Endothelial cell of umbilical vein (primary cell): ENCODE measurements around the gene AGK. TPM values are rescaled to one million over a fixed set of nuclear protein-coding genes. Genes with fewer than 3 reads are reported as not detected.

Experiments used
- BruUV-seq: library from RNA; stranded (reverse); fragments of 400-500 nt; replicated peaks from 2 replicates; lab custom pipeline; 2021; lab: Mats Ljungman, UMichigan
- CTCF ChIA-PET: fragments of 300-600, 350-600 bp; sonication (Branson Sonifier 250); formaldehyde crosslinking; loops from one replicate; lab custom pipeline; 2021; ENCODE audit warnings: antibody characterized with exemption, inconsistent platforms; lab: Charles Lee
- POLR2A ChIA-PET: fragments of 300-600, 350-600 bp; sonication (Branson Sonifier 250); formaldehyde crosslinking; loops from one replicate; lab custom pipeline; 2021; ENCODE audit warnings: antibody characterized with exemption, inconsistent platforms; lab: Charles Lee
- DNase-seq: peaks from one replicate; pipeline ENCODE4 v3.0.0-alpha.2; 2011; ENCODE audit warnings: low read depth, low spot score
- FAIRE-seq: peaks from 2 replicates; lab custom pipeline; 2011; peaks lifted over from hg19 to GRCh38; lab: Jason Lieb, UNC
- H2AFZ ChIP-seq: 2 replicates; pipeline ENCODE4 v1.6.0; 2012; ENCODE audit warnings: low read depth, low read length, control low read depth, inconsistent platforms
- H3K27ac ChIP-seq: 2 replicates; pipeline ENCODE4 v1.5.1; 2011; ENCODE audit warnings: low read depth, mild to moderate bottlenecking, control low read depth, low read length, moderate library complexity; ENCODE audit not compliant: insufficient read depth
- H3K27me3 ChIP-seq, 2 experiments: 2 replicates each; pipeline versions ENCODE4 v1.6.0 to v1.6.1; 2011; ENCODE audit warnings: low read length in 2 of 2, mixed read lengths in 1 of 2; ENCODE audit not compliant: control insufficient read depth in 2 of 2, insufficient read depth in 2 of 2
- H3K36me3 ChIP-seq, 2 experiments: 2 replicates in 1 of 2; 3 replicates in 1 of 2; pipeline ENCODE4 v1.5.1; 2011; ENCODE audit warnings: low read length in 2 of 2, mild to moderate bottlenecking in 1 of 2, moderate library complexity in 1 of 2; ENCODE audit not compliant: control insufficient read depth in 2 of 2, insufficient read depth in 2 of 2; ENCODE audit errors: extremely low read depth in 1 of 2
- H3K4me1 ChIP-seq: 3 replicates; pipeline ENCODE4 v1.5.1; 2011; ENCODE audit warnings: mild to moderate bottlenecking, low read length; ENCODE audit not compliant: control insufficient read depth, insufficient read depth; ENCODE audit errors: extremely low read depth
- H3K4me2 ChIP-seq: 2 replicates; pipeline ENCODE4 v1.6.1; 2011; ENCODE audit warnings: low read length, control low read depth, mixed read lengths; ENCODE audit not compliant: insufficient read depth
- H3K4me3 ChIP-seq, 3 experiments: fragments of 200-600 bp in 1 of 3; sonication (generic), shearing (Covaris generic) in 1 of 3; replicated peaks in 1 of 3; 2 replicates each; pipeline ENCODE4 v1.5.1; 2011 to 2016; ENCODE audit warnings: control low read depth in 3 of 3, low read length in 3 of 3, mild to moderate bottlenecking in 2 of 3, inconsistent platforms in 1 of 3, low read depth in 1 of 3, moderate library complexity in 1 of 3; ENCODE audit not compliant: insufficient read depth in 1 of 3
- H3K79me2 ChIP-seq: 2 replicates; pipeline ENCODE4 v1.6.0; 2012; ENCODE audit warnings: low read length, inconsistent platforms; ENCODE audit not compliant: control insufficient read depth, insufficient read depth
- H3K9ac ChIP-seq: replicated peaks from 2 replicates; pipeline ENCODE3; 2011; ENCODE audit warnings: low read length, control low read depth; ENCODE audit not compliant: insufficient read depth; ENCODE audit errors: extremely low read depth
- H3K9me1 ChIP-seq: replicated peaks from 3 replicates; pipeline ENCODE4 v1.6.0; 2011; ENCODE audit warnings: mild to moderate bottlenecking, low read length; ENCODE audit not compliant: control insufficient read depth, insufficient read depth; ENCODE audit errors: extremely low read depth
- H3K9me3 ChIP-seq: replicated peaks from 2 replicates; pipeline ENCODE4 v1.5.1; 2012; ENCODE audit warnings: low read length, inconsistent platforms; ENCODE audit not compliant: control insufficient read depth, insufficient read depth
- H4K20me1 ChIP-seq: replicated peaks from 2 replicates; pipeline ENCODE3; 2011; ENCODE audit warnings: mild to moderate bottlenecking, low read length; ENCODE audit not compliant: control insufficient read depth, insufficient read depth; ENCODE audit errors: extremely low read depth
- EZH2 ChIP-seq: IDR thresholded peaks from 2 replicates; pipeline ENCODE4 v1.6.1; 2012; ENCODE audit warnings: borderline replicate concordance, low read depth, mild to moderate bottlenecking, moderate library complexity, low read length, inconsistent platforms; ENCODE audit not compliant: severe bottlenecking
- FOS ChIP-seq: IDR thresholded peaks from 2 replicates; pipeline ENCODE4 v1.6.1; 2011; ENCODE audit warnings: mild to moderate bottlenecking, low read length, moderate library complexity, borderline replicate concordance; ENCODE audit not compliant: insufficient read depth
- GATA2 ChIP-seq: IDR thresholded peaks from 2 replicates; pipeline ENCODE4 v1.7.0; 2011; ENCODE audit warnings: low read depth, mild to moderate bottlenecking, moderate library complexity, mixed read lengths, low read length; ENCODE audit not compliant: insufficient read length, insufficient read depth
- JUN ChIP-seq: IDR thresholded peaks from 2 replicates; pipeline ENCODE4 v1.6.1; 2011; ENCODE audit warnings: borderline replicate concordance, low read depth; ENCODE audit not compliant: insufficient read length, insufficient read depth
- MYC ChIP-seq: IDR thresholded peaks from one replicate; pipeline ENCODE4 v1.6.1; 2011; ENCODE audit warnings: mild to moderate bottlenecking, low read depth, low read length
- POLR2AphosphoS5 ChIP-seq: IDR thresholded peaks from 2 replicates; pipeline ENCODE4 v1.6.1; 2012; ENCODE audit warnings: low read depth, mild to moderate bottlenecking, control low read depth, low read length, moderate library complexity; ENCODE audit not compliant: insufficient read depth
- dilution Hi-C: fragments of 300-500 bp; cut with MboI; formaldehyde crosslinking; loops from one replicate; pipeline ENCODE4 v1.15.0; 2019; ENCODE audit warnings: low sequenced_read_pairs; ENCODE audit not compliant: extremely low pct_ligation_motif_present
- intact Hi-C: fragments of 100-400 bp; cut with micrococcal nuclease; formaldehyde crosslinking; loops from one replicate; pipeline ENCODE4 v1.10.0; 2022
- polyA plus RNA-seq, 4 experiments: library from polyadenylated mRNA; depleted of rRNA in 3 of 4; stranded (reverse) in 3 of 4; unstranded in 1 of 4; fragments of >200 nt; gene quantifications; 2 replicates each; pipeline versions ENCODE4 v1.2.1 to v1.2.3, GENCODE V29; 2011 to 2012; ENCODE audit warnings: missing spikeins in 1 of 4
- total RNA-seq: library from RNA; stranded (reverse); gene quantifications from 2 replicates; pipeline ENCODE4 v1.2.3, GENCODE V29; 2021
- TF ChIP-seq, protein P1 (sequence below): IDR thresholded peaks from 2 replicates; pipeline ENCODE4 v1.6.1; 2011; ENCODE audit not compliant: insufficient read depth, insufficient read length
- TF ChIP-seq, protein P2 (sequence below), 2 donors: IDR thresholded peaks; 1 replicate in 1 of 2; 2 replicates in 1 of 2; pipeline ENCODE4 v1.5.1; 2011; ENCODE audit warnings: low read length in 2 of 2, mild to moderate bottlenecking in 2 of 2, moderate library complexity in 2 of 2, control low read depth in 1 of 2, inconsistent platforms in 1 of 2, low read depth in 1 of 2; ENCODE audit not compliant: insufficient read depth in 1 of 2; ENCODE audit errors: extremely low read depth in 1 of 2

Gene AGK
- total and polyA plus RNA-seq, 2 donors (not counting 3 experiments of a cell fraction or from before 2014, with no cell fraction given): 23.6 to 34.3 TPM

DNA sequence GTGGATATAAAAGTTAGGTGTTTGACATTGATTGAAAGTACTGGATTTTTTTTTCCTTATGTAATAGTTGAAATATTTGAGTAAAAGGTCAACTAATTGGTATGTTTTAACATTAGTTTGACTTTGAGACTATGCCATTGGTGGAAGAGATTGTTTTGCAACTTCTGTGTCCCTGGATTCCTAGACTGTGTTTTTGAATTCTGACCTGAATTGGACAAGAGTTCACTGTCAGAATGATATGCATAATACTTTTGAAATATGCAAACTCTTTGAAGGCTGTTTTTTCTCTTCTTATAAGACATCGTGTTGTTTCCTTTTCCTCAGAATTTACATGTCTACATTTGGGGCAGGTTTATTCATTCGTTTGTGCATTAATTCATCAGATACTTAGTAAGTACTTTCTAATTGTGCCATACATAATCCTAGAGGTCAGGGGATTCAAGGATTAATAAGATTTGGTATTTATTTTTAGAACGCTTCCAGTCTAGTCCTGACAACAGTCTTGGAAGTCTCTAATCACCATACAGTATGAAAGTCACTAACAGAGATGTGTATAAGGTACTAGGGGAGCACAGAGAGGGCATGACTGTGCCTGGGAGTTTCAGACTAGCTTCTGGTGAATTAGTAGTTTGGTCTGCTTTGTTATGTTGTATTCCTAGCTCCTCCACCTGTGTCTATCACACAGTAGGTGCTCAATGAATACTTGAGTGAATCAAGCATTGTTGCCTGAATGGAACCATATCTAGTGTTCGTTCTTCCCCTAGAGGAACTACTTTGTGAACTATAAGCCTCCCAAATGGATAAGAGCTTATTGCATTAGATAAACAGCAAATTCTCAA, 49.2 kb downstream of the AGK start:
- H3K36me3 ChIP-seq: peaks cover 0 to 3% of the 10 kb centered on the region in 2 experiments
- H3K4me3 ChIP-seq: no peak overlapping the region
- intact Hi-C loops: no loop called here

DNA sequence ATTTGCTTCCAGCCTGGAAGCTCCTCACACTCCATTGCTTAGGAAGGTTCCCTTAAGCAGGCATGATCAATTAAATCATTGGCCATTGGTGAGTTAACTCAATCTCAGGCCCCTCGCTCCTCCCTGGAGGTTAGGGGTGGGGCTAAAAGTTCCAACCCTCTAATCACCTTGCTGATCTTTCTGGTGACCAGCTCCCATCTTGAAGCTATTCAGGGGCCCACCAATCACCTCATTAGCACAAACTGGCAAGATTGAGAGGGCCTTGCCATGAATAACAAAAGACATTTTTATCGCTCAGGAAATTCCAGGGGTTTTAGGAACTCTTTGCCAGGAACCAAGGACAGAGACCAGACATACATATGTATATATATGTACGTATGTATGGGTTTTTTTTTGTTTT, 58.4 kb downstream of the AGK start:
- no TSS peak for BruUV-seq
- POLR2A ChIA-PET: no interaction called here

More for the DNA sequence above, 49.2 kb downstream of the AGK start:
- dilution Hi-C loops: no loop called here
- no peaks in the 10 kb centered on the region for H3K79me2 ChIP-seq
- no peak overlapping the region for H2AFZ ChIP-seq
- no peak overlapping the region for H3K9ac ChIP-seq
- no peak overlapping the region for H3K4me2 ChIP-seq
- H3K27me3 ChIP-seq: no peaks in the 10 kb centered on the region
- H4K20me1 ChIP-seq: no peaks in the 10 kb centered on the region
- TF ChIP-seq, protein P1, sequence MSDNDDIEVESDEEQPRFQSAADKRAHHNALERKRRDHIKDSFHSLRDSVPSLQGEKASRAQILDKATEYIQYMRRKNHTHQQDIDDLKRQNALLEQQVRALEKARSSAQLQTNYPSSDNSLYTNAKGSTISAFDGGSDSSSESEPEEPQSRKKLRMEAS: no peak
- TF ChIP-seq EZH2 (no peak), FOS (no peak)
- H3K4me1 ChIP-seq: no peaks in the 10 kb centered on the region
- ChIA-PET POLR2A (no interaction called here), CTCF (interaction anchor here (1.5 kb wide), 1 partner anchor 54 kb away, joined by 3 read pairs; no protein-coding TSS in a partner anchor)
- no peaks in the 10 kb centered on the region for H3K9me1 ChIP-seq
- no peaks in the 10 kb centered on the region for H3K9me3 ChIP-seq
- no TSS peak for BruUV-seq
- FAIRE-seq: no peak
- no peak overlapping the region for H3K27ac ChIP-seq
- DNase-seq: no peak

More for the DNA sequence above, 58.4 kb downstream of the AGK start:
- TF ChIP-seq GATA2 (no peak), MYC (no peak), POLR2AphosphoS5 (no peak), JUN (no peak), EZH2 (no peak)
- TF ChIP-seq, protein P1: no peak
- TF ChIP-seq, protein P2, sequence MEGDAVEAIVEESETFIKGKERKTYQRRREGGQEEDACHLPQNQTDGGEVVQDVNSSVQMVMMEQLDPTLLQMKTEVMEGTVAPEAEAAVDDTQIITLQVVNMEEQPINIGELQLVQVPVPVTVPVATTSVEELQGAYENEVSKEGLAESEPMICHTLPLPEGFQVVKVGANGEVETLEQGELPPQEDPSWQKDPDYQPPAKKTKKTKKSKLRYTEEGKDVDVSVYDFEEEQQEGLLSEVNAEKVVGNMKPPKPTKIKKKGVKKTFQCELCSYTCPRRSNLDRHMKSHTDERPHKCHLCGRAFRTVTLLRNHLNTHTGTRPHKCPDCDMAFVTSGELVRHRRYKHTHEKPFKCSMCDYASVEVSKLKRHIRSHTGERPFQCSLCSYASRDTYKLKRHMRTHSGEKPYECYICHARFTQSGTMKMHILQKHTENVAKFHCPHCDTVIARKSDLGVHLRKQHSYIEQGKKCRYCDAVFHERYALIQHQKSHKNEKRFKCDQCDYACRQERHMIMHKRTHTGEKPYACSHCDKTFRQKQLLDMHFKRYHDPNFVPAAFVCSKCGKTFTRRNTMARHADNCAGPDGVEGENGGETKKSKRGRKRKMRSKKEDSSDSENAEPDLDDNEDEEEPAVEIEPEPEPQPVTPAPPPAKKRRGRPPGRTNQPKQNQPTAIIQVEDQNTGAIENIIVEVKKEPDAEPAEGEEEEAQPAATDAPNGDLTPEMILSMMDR (IDR thresholded peaks at IDR 0.05; ENCODE audit: extremely low read depth in 1 of 2, insufficient read depth in 1 of 2, low read depth in 1 of 2, low read length in 2 of 2): no peak
- DNase-seq (no peak), FAIRE-seq (no peak)
- H3K79me2 ChIP-seq: no peaks in the 10 kb centered on the region
- peaks cover 0 to 1% of the 10 kb centered on the region in 2 experiments for H3K36me3 ChIP-seq
- H4K20me1 ChIP-seq: no peaks in the 10 kb centered on the region
- no peak overlapping the region for H2AFZ ChIP-seq
- no peak overlapping the region for H3K9ac ChIP-seq
- intact Hi-C loops (no loop called here), dilution Hi-C loops (no loop called here)
- CTCF ChIA-PET: no interaction called here
- H3K4me3 ChIP-seq: no peak overlapping the region
- no peaks in the 10 kb centered on the region for H3K9me1 ChIP-seq
- H3K4me1 ChIP-seq: no peaks in the 10 kb centered on the region
- no peaks in the 10 kb centered on the region for H3K27me3 ChIP-seq
- H3K27ac ChIP-seq: no peak overlapping the region
- H3K4me2 ChIP-seq: no peak overlapping the region
- no peaks in the 10 kb centered on the region for H3K9me3 ChIP-seq
